HG02884 (cell line): ENCODE measurements around the gene BANP.
"Not testable (repeated sequence)": the region's sequence is repeated elsewhere in the genome, so short reads cannot be mapped to it uniquely, and the experiment has no call there.

Experiments
- ATAC-seq: cut with Tn5 transposase; IDR thresholded peaks from one replicate; pipeline ENCODE4 v1.9.1; 2021; ENCODE audit warnings: mild to moderate bottlenecking, moderate library complexity; ENCODE audit not compliant: unreplicated experiment

Gene BANP

GRCh38 chr16:88013091-88013609, 61.9 kb downstream of the BANP start:
- ATAC-seq, result no peak

- no peak for ATAC-seq
These were observed 62.6 kb downstream of the BANP start for GRCh38 chr16:88013766-88014251.

GRCh38 chr16:88014252-88014781, 63.1 kb downstream of the BANP start:
- no peak for ATAC-seq

GRCh38 chr16:88014954-88015805, 63.9 kb downstream of the BANP start:
- ATAC-seq, result no peak

GRCh38 chr16:88015806-88016140, 64.5 kb downstream of the BANP start:
- ATAC-seq, result no peak

- not testable (repeated sequence) for ATAC-seq
These were observed 65.2 kb downstream of the BANP start for GRCh38 chr16:88016386-88016785.

- no peak for ATAC-seq
These were observed 65.7 kb downstream of the BANP start for GRCh38 chr16:88016964-88017363.

- ATAC-seq, result no peak
These were observed 66.4 kb downstream of the BANP start for GRCh38 chr16:88017587-88018101.

- ATAC-seq, result not testable (repeated sequence)
These were observed 67.1 kb downstream of the BANP start for GRCh38 chr16:88018382-88018781.

- not testable (repeated sequence) for ATAC-seq
These were observed 68.0 kb downstream of the BANP start for GRCh38 chr16:88019041-88019820.

GRCh38 chr16:88019821-88020515, 68.7 kb downstream of the BANP start:
- no peak for ATAC-seq

GRCh38 chr16:88020516-88020885, 69.3 kb downstream of the BANP start:
- ATAC-seq, result no peak

GRCh38 chr16:88021041-88021970, 70.1 kb downstream of the BANP start:
- not testable (repeated sequence) for ATAC-seq

- ATAC-seq, result no peak
These were observed 71.1 kb downstream of the BANP start for GRCh38 chr16:88022076-88023042.

- no peak for ATAC-seq
These were observed 72.1 kb downstream of the BANP start for GRCh38 chr16:88023366-88023765.

GRCh38 chr16:88023786-88024185, 72.6 kb downstream of the BANP start:
- ATAC-seq, result no peak

- ATAC-seq, result not testable (repeated sequence)
These were observed 73.4 kb downstream of the BANP start for GRCh38 chr16:88024491-88025085.

- not testable (repeated sequence) for ATAC-seq
These were observed 73.9 kb downstream of the BANP start for GRCh38 chr16:88025086-88025492.
